Activated CD4-positive, alpha-beta T cell treated with anti-CD3 and anti-CD28 coated beads for 4 hours (primary cell): Measurements from ENCODE around the gene NDUFA5.
A peak's percentile ranks its signal among the peaks of the same experiment; 100 is the strongest.

Experiments used
- DNase-seq, 2 donors: peaks; one replicate each; pipeline ENCODE4 v3.0.0-alpha.2; 2020

Gene NDUFA5

GRCh38 chr7:123500878-123501489, 56.6 kb downstream of the NDUFA5 start:
- no peak for DNase-seq

GRCh38 chr7:123499211-123499970, 58.2 kb downstream of the NDUFA5 start:
- DNase-seq = no peak

GRCh38 chr7:123498601-123499000, 59.0 kb downstream of the NDUFA5 start:
- no peak for DNase-seq

GRCh38 chr7:123498031-123498430, 59.6 kb downstream of the NDUFA5 start:
- no peak for DNase-seq

GRCh38 chr7:123494193-123494796, 63.3 kb downstream of the NDUFA5 start:
- peak; percentile 8 to 31 for DNase-seq

- no peak for DNase-seq
Measured at GRCh38 chr7:123492485-123492884, 65.1 kb downstream of the NDUFA5 start.
